NT2/D1 (cell line): Measurements from ENCODE around the gene DDA1.

Source experiments
- SUZ12 ChIP-seq: IDR thresholded peaks from 2 replicates; pipeline ENCODE4 v1.6.1; 2011; ENCODE audit not compliant: insufficient read length, insufficient read depth; ENCODE audit errors: extremely low read depth
- YY1 ChIP-seq: IDR thresholded peaks from 2 replicates; pipeline ENCODE4 v1.6.1; 2011; ENCODE audit not compliant: insufficient read length, insufficient read depth
- ZNF274 ChIP-seq: IDR thresholded peaks from 2 replicates; pipeline ENCODE4 v1.6.1; 2011; ENCODE audit warnings: mild to moderate bottlenecking, low read depth, low read length

DNA sequence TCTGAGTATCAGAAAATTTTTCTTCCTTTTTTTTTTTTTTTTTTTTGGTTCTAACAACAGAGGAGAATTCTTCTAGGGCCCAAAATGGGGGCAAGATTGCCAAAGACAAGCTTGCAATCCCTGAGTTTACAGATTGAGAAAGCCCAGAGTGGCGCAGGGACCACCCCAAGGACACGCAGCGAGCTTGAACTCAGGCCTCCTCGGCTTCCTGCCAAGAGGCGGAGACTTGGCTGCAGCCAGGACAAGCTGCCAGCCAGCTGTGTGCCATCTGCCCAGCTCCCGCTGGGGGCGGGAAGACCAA is 4.2 kb upstream of the DDA1 start:
- TF ChIP-seq SUZ12 = no peak
- no peak for TF ChIP-seq YY1
- TF ChIP-seq ZNF274 = no peak
